Cardiac muscle cell (in vitro differentiated cells and primary cell): Measurements from ENCODE around the gene BCAS4. TPM values are rescaled to one million over a fixed set of nuclear protein-coding genes. Genes with fewer than 3 reads are reported as not detected.
A peak's percentile ranks its signal among the peaks of the same experiment; 100 is the strongest.

ENCODE experiments used
- DNase-seq, 2 donors: peaks; one replicate each; pipeline versions ENCODE4 v3.0.0 to v3.0.0-alpha.2; 2010 to 2017; ENCODE audit warnings: low read depth in 1 of 2, low spot score in 1 of 2
- H3K27ac ChIP-seq: fragments of 200-600 bp; sonication (generic); 2 replicates; pipeline ENCODE4 v1.5.1; 2016
- H3K27me3 ChIP-seq: fragments of 200-600 bp; sonication (generic); 2 replicates; pipeline ENCODE4 v1.6.0; 2016; ENCODE audit warnings: control low read depth
- H3K36me3 ChIP-seq: fragments of 200-600 bp; sonication (generic); 2 replicates; pipeline ENCODE4 v1.5.1; 2016; ENCODE audit warnings: control low read depth
- H3K4me1 ChIP-seq: fragments of 200-600 bp; sonication (generic); 2 replicates; pipeline ENCODE4 v1.8.1; 2017; ENCODE audit warnings: low read depth, mild to moderate bottlenecking, mixed run types
- H3K4me3 ChIP-seq: fragments of 200-600 bp; sonication (generic); 2 replicates; pipeline ENCODE4 v1.5.1; 2016; ENCODE audit warnings: mild to moderate bottlenecking
- H3K9me3 ChIP-seq: fragments of 200-600 bp; sonication (generic); 2 replicates; pipeline ENCODE4 v1.5.1; 2017; ENCODE audit warnings: low read depth, mild to moderate bottlenecking, control low read depth
- polyA plus RNA-seq: library from polyadenylated mRNA; unstranded; fragments of >200 nt; fragmentation: Nextera tagmentation; extraction: Ambion mirVana; gene quantifications from 2 replicates; pipeline ENCODE4 v1.2.1, GENCODE V29; 2016
- total RNA-seq: library from RNA; depleted of rRNA; stranded (reverse); fragments of >200 nt; gene quantifications from 2 replicates; pipeline ENCODE4 v1.2.3, GENCODE V29; 2016
- TF ChIP-seq, protein P1 (sequence below): IDR thresholded peaks from 2 replicates; pipeline ENCODE4 v1.5.1; 2012; ENCODE audit warnings: low read depth, mild to moderate bottlenecking, low read length

Gene BCAS4
- total and polyA plus RNA-seq, 2 experiments from 2014 or later = 16.1 to 26.1 TPM

DNA sequence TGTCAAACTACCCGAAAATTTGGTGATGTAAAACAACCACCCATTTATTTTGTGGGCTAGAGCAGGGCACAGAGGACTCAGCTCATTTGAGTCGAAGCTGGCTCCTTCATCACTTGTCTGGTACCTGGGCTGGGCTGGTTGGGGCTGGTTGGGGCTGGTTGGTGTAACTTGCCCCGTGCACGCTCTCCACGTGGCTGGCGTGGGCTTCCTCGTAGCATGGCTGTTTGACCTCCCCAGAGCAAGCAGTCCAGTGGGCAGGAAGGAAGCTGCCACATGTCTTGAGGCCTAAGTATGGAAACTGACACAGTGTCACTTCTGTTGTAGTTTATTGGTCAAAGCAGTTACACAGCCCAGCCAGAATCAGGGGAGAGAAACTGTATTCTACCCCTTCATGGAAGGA is 27.1 kb downstream of the BCAS4 start:
- no peaks in the 10 kb centered on the region for H3K9me3 ChIP-seq
- H3K27me3 ChIP-seq = no peaks in the 10 kb centered on the region
- TF ChIP-seq, protein P1, sequence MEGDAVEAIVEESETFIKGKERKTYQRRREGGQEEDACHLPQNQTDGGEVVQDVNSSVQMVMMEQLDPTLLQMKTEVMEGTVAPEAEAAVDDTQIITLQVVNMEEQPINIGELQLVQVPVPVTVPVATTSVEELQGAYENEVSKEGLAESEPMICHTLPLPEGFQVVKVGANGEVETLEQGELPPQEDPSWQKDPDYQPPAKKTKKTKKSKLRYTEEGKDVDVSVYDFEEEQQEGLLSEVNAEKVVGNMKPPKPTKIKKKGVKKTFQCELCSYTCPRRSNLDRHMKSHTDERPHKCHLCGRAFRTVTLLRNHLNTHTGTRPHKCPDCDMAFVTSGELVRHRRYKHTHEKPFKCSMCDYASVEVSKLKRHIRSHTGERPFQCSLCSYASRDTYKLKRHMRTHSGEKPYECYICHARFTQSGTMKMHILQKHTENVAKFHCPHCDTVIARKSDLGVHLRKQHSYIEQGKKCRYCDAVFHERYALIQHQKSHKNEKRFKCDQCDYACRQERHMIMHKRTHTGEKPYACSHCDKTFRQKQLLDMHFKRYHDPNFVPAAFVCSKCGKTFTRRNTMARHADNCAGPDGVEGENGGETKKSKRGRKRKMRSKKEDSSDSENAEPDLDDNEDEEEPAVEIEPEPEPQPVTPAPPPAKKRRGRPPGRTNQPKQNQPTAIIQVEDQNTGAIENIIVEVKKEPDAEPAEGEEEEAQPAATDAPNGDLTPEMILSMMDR = no peak

DNA sequence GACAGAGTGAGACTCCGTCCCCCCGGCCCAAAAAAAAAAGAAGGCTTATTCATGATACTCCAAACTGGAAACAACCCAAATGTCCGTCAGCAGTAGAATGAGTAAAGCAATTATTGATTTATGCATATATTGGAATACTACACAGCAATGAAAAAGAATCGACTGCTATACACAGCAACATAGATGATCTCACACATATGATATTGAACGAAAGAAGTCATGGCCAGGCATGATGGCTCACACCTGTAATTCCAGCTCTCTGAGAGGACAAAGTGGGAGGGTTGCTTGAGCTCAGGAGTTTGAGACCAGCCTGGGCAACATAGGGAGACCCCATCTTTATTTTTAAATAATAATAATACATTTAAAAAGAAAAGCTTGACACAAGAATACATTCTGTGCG is 28.5 kb downstream of the BCAS4 start:
- Histone ChIP-seq H3K4me1 (peaks cover 4% of the 10 kb centered on the region), H3K9me3 (no peaks in the 10 kb centered on the region), H3K27ac (no peak overlapping the region), H3K27me3 (no peaks in the 10 kb centered on the region), H3K36me3 (no peaks in the 10 kb centered on the region), H3K4me3 (no peak overlapping the region)
- TF ChIP-seq, protein P1 = no peak
- no peak for DNase-seq

More for the DNA sequence above, 27.1 kb downstream of the BCAS4 start:
- no peaks in the 10 kb centered on the region for H3K36me3 ChIP-seq
- H3K27ac ChIP-seq = no peak overlapping the region
- no peak for DNase-seq
- peaks cover 8% of the 10 kb centered on the region for H3K4me1 ChIP-seq
- no peak overlapping the region for H3K4me3 ChIP-seq

DNA sequence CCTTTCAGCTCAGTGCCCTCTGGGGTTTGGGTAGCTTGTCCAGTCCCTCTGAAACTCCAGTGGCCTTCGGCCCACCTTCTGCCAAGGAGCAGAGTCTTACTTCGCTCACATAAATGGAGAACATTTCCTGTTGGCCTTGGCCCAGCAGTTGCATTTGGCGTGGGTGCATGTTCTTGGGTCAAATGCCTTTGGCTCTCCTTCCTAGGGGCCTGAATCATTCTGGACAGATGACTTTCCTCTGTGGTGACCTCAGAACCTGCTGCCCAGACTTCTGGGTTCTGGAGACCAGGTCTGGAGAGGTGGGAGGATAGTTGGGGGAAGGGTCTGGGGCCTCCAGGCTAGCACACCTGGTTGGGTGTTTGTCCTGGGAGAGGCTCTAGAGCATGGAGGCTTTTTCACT is 29.3 kb downstream of the BCAS4 start:
- Histone ChIP-seq H3K4me1 (no peaks in the 10 kb centered on the region), H3K27me3 (no peaks in the 10 kb centered on the region), H3K27ac (no peak overlapping the region), H3K4me3 (no peak overlapping the region), H3K36me3 (no peaks in the 10 kb centered on the region), H3K9me3 (no peaks in the 10 kb centered on the region)
- TF ChIP-seq, protein P1 = no peak
- peak in 1 of 2 donors; percentile 85 for DNase-seq

DNA sequence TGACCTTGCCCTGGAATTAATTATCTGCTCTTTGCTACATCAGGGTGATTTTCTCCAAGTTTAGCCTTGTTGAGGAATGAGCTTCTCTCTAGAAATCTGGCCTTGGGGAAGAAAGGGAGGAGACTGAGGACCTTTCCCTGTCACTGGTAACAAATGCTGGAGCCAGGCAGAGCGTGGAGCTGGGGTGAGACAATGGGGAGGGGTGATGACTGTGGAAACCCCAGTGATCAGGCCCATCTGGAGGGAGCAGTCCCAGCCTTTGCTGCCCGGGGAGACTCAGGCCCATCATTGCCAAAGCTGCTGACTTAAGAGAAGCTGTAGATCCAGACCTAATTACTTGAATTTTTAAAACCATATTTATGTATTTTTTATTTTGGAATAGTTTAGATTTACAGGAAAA is 31.3 kb downstream of the BCAS4 start:
- TF ChIP-seq, protein P1 = no peak
- no peaks in the 10 kb centered on the region for H3K4me1 ChIP-seq
- no peak overlapping the region for H3K4me3 ChIP-seq
- no peak overlapping the region for H3K27ac ChIP-seq
- H3K27me3 ChIP-seq = no peaks in the 10 kb centered on the region
- H3K36me3 ChIP-seq = no peaks in the 10 kb centered on the region
- no peaks in the 10 kb centered on the region for H3K9me3 ChIP-seq
- DNase-seq = no peak

DNA sequence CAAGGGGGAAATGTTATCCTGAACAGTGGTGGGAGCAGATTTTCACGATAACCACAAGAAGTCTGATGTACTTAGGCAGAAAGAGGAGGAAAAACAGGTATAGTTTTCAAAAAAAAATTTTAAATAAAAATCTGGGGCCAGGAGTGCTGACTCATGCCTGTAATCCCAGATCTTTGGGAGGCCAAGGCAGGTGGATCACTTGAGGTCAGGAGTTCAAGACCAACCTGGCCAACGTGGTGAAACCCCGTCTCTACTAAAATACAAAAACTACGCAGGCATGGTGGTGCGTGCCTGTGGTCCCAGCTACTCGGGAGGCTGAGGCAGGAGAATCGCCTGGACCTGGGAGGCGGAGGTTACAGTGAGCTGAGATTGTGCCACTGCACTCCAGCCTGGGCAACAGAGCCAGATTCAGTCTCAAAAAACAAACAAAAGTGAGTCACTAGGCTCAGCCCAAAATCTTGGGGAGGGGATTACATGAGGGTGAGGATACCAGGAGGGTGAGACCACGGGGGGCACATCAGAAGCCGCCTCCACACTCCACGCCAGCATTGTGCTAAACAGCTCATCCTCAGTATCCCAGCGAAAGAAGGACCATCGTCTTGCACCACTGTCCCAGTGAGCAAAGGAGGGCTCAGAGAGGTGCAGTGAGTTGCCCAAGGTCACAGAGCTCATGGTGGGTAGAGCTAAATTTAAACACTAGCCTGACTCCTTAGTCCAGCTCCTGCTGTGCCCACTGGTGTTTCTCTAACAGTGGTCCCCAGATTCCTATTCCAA is 33.7 kb downstream of the BCAS4 start:
- TF ChIP-seq, protein P1 = no peak
- no peaks in the 10 kb centered on the region for H3K36me3 ChIP-seq
- H3K4me3 ChIP-seq = no peak overlapping the region
- H3K27me3 ChIP-seq = no peaks in the 10 kb centered on the region
- no peak overlapping the region for H3K27ac ChIP-seq
- H3K9me3 ChIP-seq = no peaks in the 10 kb centered on the region
- no peaks in the 10 kb centered on the region for H3K4me1 ChIP-seq
- DNase-seq = no peak
